Activated CD8-positive, alpha-beta memory T cell treated with anti-CD3 and anti-CD28 coated beads, Interleukin-2, amount 10 ng/mL, durations not matched to agents 7 days and 5 days (primary cell): ENCODE data around the gene SCN11A. TPM values are rescaled to one million over a fixed set of nuclear protein-coding genes. Genes with fewer than 3 reads are reported as not detected.
"Not testable (repeated sequence)": the region's sequence is repeated elsewhere in the genome, so short reads cannot be mapped to it uniquely, and the experiment has no call there.

ENCODE experiments used
- ATAC-seq: fragments of 150-1000 bp; cut with Tn5 transposase; one replicate; pipeline ENCODE4 v1.10.0; 2021; ENCODE audit warnings: moderate library complexity
- CTCF ChIA-PET: fragments of 350-600 bp; sonication (Branson Sonifier 250); formaldehyde crosslinking; loops from one replicate; lab custom pipeline; 2021; ENCODE audit warnings: antibody characterized with exemption; lab: Charles Lee
- DNase-seq: peaks from one replicate; pipeline ENCODE4 v3.0.0-alpha.2; 2020
- H3K27ac Mint-ChIP-seq: one replicate; pipeline ENCODE4 v1.8.0; 2021; ENCODE audit warnings: mild to moderate bottlenecking, mixed read lengths
- H3K27me3 Mint-ChIP-seq: one replicate; pipeline ENCODE4 v1.8.0; 2021; ENCODE audit warnings: mixed read lengths
- H3K36me3 Mint-ChIP-seq: one replicate; pipeline ENCODE4 v1.8.0; 2021; ENCODE audit warnings: mild to moderate bottlenecking, mixed read lengths
- H3K4me1 Mint-ChIP-seq: one replicate; pipeline ENCODE4 v1.8.0; 2021; ENCODE audit warnings: mixed read lengths
- H3K4me3 Mint-ChIP-seq: one replicate; pipeline ENCODE4 v1.8.0; 2021; ENCODE audit warnings: mild to moderate bottlenecking, moderate library complexity, mixed read lengths
- H3K9me3 Mint-ChIP-seq: one replicate; pipeline ENCODE4 v1.8.0; 2022; ENCODE audit warnings: low read depth, mixed read lengths
- total RNA-seq, 2 experiments: library from RNA; stranded (reverse); gene quantifications; one replicate each; pipeline ENCODE4 v1.2.3, GENCODE V29; 2021

Gene SCN11A
- total RNA-seq, 2 experiments from 2014 or later: 0.03 to 0.05 TPM

- Mint-ChIP-seq H3K27ac (no peak overlapping the region), H3K9me3 (no peaks in the 10 kb centered on the region), H3K27me3 (no peaks in the 10 kb centered on the region), H3K4me3 (no peak overlapping the region), H3K36me3 (peaks cover 12% of the 10 kb centered on the region), H3K4me1 (peaks cover 3% of the 10 kb centered on the region)
- ATAC-seq (no peak), DNase-seq (no peak)
- CTCF ChIA-PET: interaction anchor here (1.8 to 2.2 kb wide), 2 partner anchors 88 to 289 kb away, joined by 5 read pairs; no protein-coding TSS in a partner anchor
Observed at GRCh38 chr3:39088889-39089288, 37.1 kb upstream of the SCN11A start.

GRCh38 chr3:39088456-39088855 lies 36.7 kb upstream of the SCN11A start:
- peaks cover 12% of the 10 kb centered on the region for H3K36me3 Mint-ChIP-seq
- peaks cover 3% of the 10 kb centered on the region for H3K4me1 Mint-ChIP-seq
- H3K27ac Mint-ChIP-seq: no peak overlapping the region
- ATAC-seq (no peak), DNase-seq (no peak)
- CTCF ChIA-PET: interaction anchor here (1.5 to 2.2 kb wide), 3 partner anchors 13 to 289 kb away, joined by 3 to 5 read pairs (median 5); no protein-coding TSS in a partner anchor
- H3K27me3 Mint-ChIP-seq: no peaks in the 10 kb centered on the region
- H3K9me3 Mint-ChIP-seq: no peaks in the 10 kb centered on the region
- no peak overlapping the region for H3K4me3 Mint-ChIP-seq

DNA sequence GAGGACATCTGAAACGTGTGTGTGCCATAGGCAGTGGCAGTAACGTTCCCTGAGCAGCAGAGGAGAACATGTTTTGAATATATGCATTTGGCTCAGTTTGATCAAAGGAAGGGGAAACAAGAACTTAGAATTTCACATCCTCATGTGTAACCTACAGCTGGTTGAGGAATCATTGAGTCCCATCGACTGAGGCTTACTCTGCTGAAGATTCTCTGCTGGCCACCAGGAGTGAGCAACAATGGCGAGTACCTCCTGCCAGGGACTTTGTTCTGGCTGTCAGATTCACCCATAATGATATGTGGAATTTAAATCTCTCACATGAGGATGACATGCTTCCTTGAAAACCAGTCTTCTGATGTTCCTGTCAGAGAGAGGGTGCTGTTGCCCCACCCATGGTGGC lies 34.4 kb upstream of the SCN11A start:
- Mint-ChIP-seq H3K27ac (no peak overlapping the region), H3K4me3 (no peak overlapping the region), H3K36me3 (peaks cover 23% of the 10 kb centered on the region), H3K4me1 (peaks cover 13% of the 10 kb centered on the region), H3K9me3 (no peaks in the 10 kb centered on the region), H3K27me3 (no peaks in the 10 kb centered on the region)
- no peak for DNase-seq
- CTCF ChIA-PET: interaction anchor here (1.0 kb wide), 1 partner anchor 206 kb away, joined by 4 read pairs; no protein-coding TSS in a partner anchor
- no peak for ATAC-seq

GRCh38 chr3:39082666-39083313 lies 31.0 kb upstream of the SCN11A start:
- H3K4me3 Mint-ChIP-seq: no peak overlapping the region
- peaks cover 26% of the 10 kb centered on the region for H3K36me3 Mint-ChIP-seq
- no peak overlapping the region for H3K27ac Mint-ChIP-seq
- no peaks in the 10 kb centered on the region for H3K9me3 Mint-ChIP-seq
- H3K4me1 Mint-ChIP-seq: peaks cover 19% of the 10 kb centered on the region
- ATAC-seq: no peak
- H3K27me3 Mint-ChIP-seq: no peaks in the 10 kb centered on the region
- DNase-seq: no peak
- CTCF ChIA-PET: interaction anchor here (1.3 kb wide), 1 partner anchor 206 kb away, joined by 3 read pairs; no protein-coding TSS in a partner anchor

- ATAC-seq: no peak
- Mint-ChIP-seq H3K27ac (no peak overlapping the region), H3K9me3 (no peaks in the 10 kb centered on the region), H3K36me3 (peaks cover 38% of the 10 kb centered on the region), H3K4me1 (peaks cover 26% of the 10 kb centered on the region), H3K27me3 (no peaks in the 10 kb centered on the region), H3K4me3 (no peak overlapping the region)
- CTCF ChIA-PET: interaction anchor here (1.2 to 1.9 kb wide), 2 partner anchors 12 to 212 kb away, joined by 3 to 4 read pairs; no protein-coding TSS in a partner anchor
- DNase-seq: no peak
Observed at GRCh38 chr3:39080026-39080425, 28.3 kb upstream of the SCN11A start.

- CTCF ChIA-PET: interaction anchor here (1.9 kb wide), 1 partner anchor 13 kb away, joined by 4 read pairs; no protein-coding TSS in a partner anchor
- no peak for ATAC-seq
- DNase-seq: no peak
- no peaks in the 10 kb centered on the region for H3K9me3 Mint-ChIP-seq
- no peak overlapping the region for H3K27ac Mint-ChIP-seq
- peaks cover 27% of the 10 kb centered on the region for H3K4me1 Mint-ChIP-seq
- peaks cover 41% of the 10 kb centered on the region for H3K36me3 Mint-ChIP-seq
- no peak overlapping the region for H3K4me3 Mint-ChIP-seq
- H3K27me3 Mint-ChIP-seq: no peaks in the 10 kb centered on the region
Observed at GRCh38 chr3:39079530-39079929, 27.8 kb upstream of the SCN11A start.

GRCh38 chr3:39075910-39076309 lies 24.2 kb upstream of the SCN11A start:
- DNase-seq: no peak
- Mint-ChIP-seq H3K9me3 (no peaks in the 10 kb centered on the region), H3K36me3 (peaks cover 38% of the 10 kb centered on the region), H3K4me3 (no peak overlapping the region), H3K27me3 (no peaks in the 10 kb centered on the region), H3K4me1 (peaks cover 17% of the 10 kb centered on the region), H3K27ac (no peak overlapping the region)
- CTCF ChIA-PET: interaction anchor here (1.1 kb wide), 1 partner anchor 216 kb away, joined by 3 read pairs; no protein-coding TSS in a partner anchor
- no peak for ATAC-seq

- no peak for ATAC-seq
- CTCF ChIA-PET: interaction anchor here (0.8 kb wide), 1 partner anchor 10 kb away, joined by 3 read pairs; no protein-coding TSS in a partner anchor
- Mint-ChIP-seq H3K27ac (no peak overlapping the region), H3K4me1 (peaks cover 5% of the 10 kb centered on the region), H3K27me3 (no peaks in the 10 kb centered on the region), H3K36me3 (peaks cover 32% of the 10 kb centered on the region), H3K9me3 (no peaks in the 10 kb centered on the region), H3K4me3 (no peak overlapping the region)
- DNase-seq: no peak
Observed at GRCh38 chr3:39068556-39068955, 16.8 kb upstream of the SCN11A start.

GRCh38 chr3:39067286-39067685 lies 15.5 kb upstream of the SCN11A start:
- Mint-ChIP-seq H3K27me3 (no peaks in the 10 kb centered on the region), H3K9me3 (no peaks in the 10 kb centered on the region), H3K36me3 (peaks cover 25% of the 10 kb centered on the region), H3K4me3 (no peak overlapping the region), H3K4me1 (peaks cover 8% of the 10 kb centered on the region), H3K27ac (no peak overlapping the region)
- ATAC-seq: no peak
- CTCF ChIA-PET: interaction anchor here (0.5 to 1.0 kb wide), 3 partner anchors 37 to 207 kb away, joined by 3 read pairs; partner anchors contain the start of genes GORASP1 and TTC21A
- no peak for DNase-seq

DNA sequence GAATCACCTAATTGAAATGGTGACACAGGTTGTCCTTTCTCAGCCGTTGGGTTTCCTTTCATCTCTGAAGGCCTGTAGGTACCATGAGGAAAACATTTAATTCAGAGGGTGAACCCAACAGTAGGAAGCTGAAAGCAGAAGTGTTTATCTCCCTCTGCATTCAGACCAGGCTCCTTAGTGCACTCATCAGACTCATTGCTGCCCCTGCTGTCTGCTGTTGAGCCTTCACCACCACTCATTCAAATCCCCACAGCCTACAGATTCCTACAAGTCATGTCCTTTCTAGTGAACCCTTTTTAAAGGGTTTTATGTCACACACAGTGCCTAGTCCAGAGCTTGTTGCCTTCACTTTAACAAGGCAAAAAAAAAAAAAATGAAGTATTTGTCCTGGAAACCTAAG lies 13.5 kb upstream of the SCN11A start:
- Mint-ChIP-seq H3K4me3 (no peak overlapping the region), H3K9me3 (no peaks in the 10 kb centered on the region), H3K4me1 (peaks cover 13% of the 10 kb centered on the region), H3K27me3 (no peaks in the 10 kb centered on the region), H3K27ac (no peak overlapping the region), H3K36me3 (peaks cover 16% of the 10 kb centered on the region)
- ATAC-seq (peak; percentile 81), DNase-seq (peak; percentile 45)
- CTCF ChIA-PET: no interaction called here

- Mint-ChIP-seq H3K27ac (no peak overlapping the region), H3K27me3 (no peaks in the 10 kb centered on the region), H3K9me3 (no peaks in the 10 kb centered on the region), H3K4me1 (peaks cover 13% of the 10 kb centered on the region), H3K4me3 (no peak overlapping the region), H3K36me3 (peaks cover 14% of the 10 kb centered on the region)
- no peak for DNase-seq
- no peak for ATAC-seq
- CTCF ChIA-PET: no interaction called here
Observed at GRCh38 chr3:39064646-39065045, 12.9 kb upstream of the SCN11A start.

DNA sequence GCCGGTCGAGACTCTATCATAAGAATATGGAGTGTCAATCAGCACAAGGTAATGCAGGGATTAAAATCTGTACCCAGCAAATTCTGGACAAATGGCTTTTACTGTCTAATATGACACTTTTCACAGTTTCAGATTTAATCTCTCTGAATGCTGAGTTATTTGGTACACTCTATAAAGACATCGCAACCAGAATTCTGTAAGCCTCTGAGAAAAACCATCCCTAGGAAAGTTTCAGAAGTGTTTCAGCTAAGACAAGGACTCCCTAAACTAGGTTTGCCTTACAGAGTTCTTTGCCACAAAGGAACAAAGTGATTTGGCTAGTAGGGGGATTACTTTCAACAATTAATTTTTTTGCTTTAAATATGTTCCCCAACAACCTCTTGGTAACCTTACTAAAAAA lies 11.4 kb upstream of the SCN11A start:
- DNase-seq (no peak), ATAC-seq (no peak)
- Mint-ChIP-seq H3K4me1 (peaks cover 16% of the 10 kb centered on the region), H3K9me3 (no peaks in the 10 kb centered on the region), H3K27ac (no peak overlapping the region), H3K36me3 (peaks cover 18% of the 10 kb centered on the region), H3K27me3 (no peaks in the 10 kb centered on the region), H3K4me3 (no peak overlapping the region)
- CTCF ChIA-PET: interaction anchor here (1.0 kb wide), 1 partner anchor 88 kb away, joined by 3 read pairs; no protein-coding TSS in a partner anchor

DNA sequence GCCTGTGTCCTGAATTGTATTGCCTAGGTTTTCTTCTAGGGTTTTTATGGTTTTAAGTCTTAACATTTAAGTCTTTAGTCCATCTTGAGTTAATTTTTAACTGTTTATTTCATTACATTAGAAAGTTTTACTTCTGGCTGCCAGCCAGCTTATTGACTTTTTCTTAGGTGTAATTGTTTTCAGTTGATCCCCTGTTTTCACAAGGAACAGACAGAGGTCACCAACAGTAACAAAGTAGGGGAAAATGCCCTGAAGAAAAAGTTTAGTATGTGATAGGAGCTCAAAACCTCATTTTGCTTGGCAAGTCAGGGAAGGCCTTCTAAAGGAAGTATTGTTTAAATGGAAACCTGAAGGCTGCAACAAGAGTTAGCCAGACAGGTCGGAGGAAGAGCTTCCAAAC lies 10.4 kb upstream of the SCN11A start:
- DNase-seq (no peak), ATAC-seq (no peak)
- H3K9me3 Mint-ChIP-seq: no peaks in the 10 kb centered on the region
- H3K27ac Mint-ChIP-seq: no peak overlapping the region
- peaks cover 16% of the 10 kb centered on the region for H3K4me1 Mint-ChIP-seq
- peaks cover 15% of the 10 kb centered on the region for H3K36me3 Mint-ChIP-seq
- H3K27me3 Mint-ChIP-seq: no peaks in the 10 kb centered on the region
- CTCF ChIA-PET: interaction anchor here (1.0 kb wide), 1 partner anchor 89 kb away, joined by 3 read pairs; no protein-coding TSS in a partner anchor
- no peak overlapping the region for H3K4me3 Mint-ChIP-seq

- H3K4me3 Mint-ChIP-seq, H3K27me3 Mint-ChIP-seq, H3K9me3 Mint-ChIP-seq, H3K27ac Mint-ChIP-seq, DNase-seq, CTCF ChIA-PET, ATAC-seq: not testable (repeated sequence)
- H3K4me1 Mint-ChIP-seq: peaks cover 22% of the 10 kb centered on the region
- peaks cover 13% of the 10 kb centered on the region for H3K36me3 Mint-ChIP-seq
Observed at GRCh38 chr3:39061228-39061627, 9.5 kb upstream of the SCN11A start.
